Daoy (cell line): ENCODE measurements around the gene ZNF225. TPM values are rescaled to one million over a fixed set of nuclear protein-coding genes. Genes with fewer than 3 reads are reported as not detected.
"Not testable (repeated sequence)": the region's sequence is repeated elsewhere in the genome, so short reads cannot be mapped to it uniquely, and the experiment has no call there.

Source experiments
- DNase-seq: peaks from one replicate; pipeline ENCODE4 v3.0.0-alpha.2; 2015; ENCODE audit warnings: low read depth
- total RNA-seq: library from RNA; depleted of rRNA; stranded (reverse); fragments of >200 nt; shearing (Covaris generic); gene quantifications from 2 replicates; pipeline ENCODE4 v1.2.3, GENCODE V29; 2014; rRNA removed

Gene ZNF225
- total RNA-seq, 1 experiment from 2014 or later = 4.1 TPM

DNA sequence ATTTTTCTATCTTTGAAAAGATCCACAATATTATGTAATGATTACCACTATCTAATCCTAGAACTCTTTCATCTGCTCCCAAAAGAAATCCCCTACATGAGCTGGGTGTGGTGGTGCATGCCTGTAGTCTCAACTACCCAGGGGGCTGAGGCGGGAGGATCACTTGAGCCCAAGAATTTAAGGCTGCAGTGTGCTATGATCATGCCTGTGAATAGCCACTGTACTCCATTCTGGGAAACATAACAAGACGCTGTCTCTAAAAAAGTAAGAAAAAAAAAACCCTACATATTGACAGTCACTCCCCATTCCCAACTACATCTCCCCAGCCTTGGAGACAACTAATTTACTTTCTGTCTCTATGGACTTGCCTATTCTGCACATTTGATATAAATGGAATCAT, 50.6 kb downstream of the ZNF225 start:
- no peak for DNase-seq

DNA sequence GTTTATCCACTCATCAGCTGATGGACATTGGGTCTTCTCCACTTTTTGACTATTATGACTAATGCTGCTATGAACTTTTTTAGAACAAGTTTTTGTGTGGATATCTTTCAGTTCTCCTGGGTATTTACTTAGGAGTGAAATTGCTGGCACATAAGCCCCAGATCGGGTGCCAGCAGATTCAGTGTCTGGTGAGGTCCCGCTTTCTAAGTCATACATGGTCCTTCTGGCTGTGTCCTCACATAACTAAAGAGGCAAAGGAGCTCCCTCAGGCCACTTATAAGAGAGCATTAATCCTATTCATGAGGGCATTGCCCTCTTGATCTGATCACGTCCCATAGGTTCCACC, 51.1 kb downstream of the ZNF225 start:
- no peak for DNase-seq

DNA sequence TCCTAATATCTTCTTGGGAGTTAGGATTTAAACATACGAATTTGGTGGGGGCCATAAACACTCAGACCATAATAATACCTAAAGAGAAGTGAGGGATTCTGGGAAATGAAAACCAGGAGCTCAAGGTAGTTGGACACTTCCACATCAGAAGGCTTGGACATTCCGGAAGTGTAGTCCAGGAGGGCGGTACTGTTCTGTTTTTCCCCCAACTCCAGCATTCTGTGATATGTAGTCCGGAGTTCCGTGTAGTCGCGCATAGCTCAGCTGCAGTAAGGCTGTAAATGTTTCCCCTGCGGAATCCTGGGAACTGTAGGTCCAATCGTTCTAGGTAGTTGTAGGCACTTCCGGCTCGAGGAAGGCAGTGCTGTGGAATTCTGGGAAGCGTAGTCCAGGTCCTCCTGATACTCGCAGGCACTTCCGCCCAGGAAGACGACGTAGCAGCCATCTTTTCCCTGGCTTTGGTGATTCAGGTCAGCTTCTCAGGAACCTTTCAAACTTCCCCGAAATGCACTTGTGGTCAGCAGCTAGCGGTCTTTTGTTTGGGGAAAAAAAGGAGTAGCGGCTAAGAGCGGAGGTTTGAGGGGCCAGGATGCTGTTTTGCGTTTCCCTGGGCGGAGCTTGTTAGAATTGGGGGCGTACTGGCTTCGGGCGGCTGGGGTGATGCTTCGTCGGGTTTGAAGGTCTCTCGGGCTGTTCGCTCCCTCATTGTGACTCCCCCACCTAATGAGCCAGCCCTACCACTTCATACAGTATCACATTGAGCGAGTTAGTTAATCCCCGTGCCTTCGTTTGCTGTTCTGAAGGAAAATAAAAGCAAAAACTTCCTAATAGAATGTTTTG, 51.7 kb downstream of the ZNF225 start, which contains the start of gene ZNF226:
ZNF226 (plus strand) TSS at position 428 of the 840 bp plus-strand sequence. CDS start 4,981 bp downstream, outside the sequence.
- DNase-seq = peak; percentile 98

DNA sequence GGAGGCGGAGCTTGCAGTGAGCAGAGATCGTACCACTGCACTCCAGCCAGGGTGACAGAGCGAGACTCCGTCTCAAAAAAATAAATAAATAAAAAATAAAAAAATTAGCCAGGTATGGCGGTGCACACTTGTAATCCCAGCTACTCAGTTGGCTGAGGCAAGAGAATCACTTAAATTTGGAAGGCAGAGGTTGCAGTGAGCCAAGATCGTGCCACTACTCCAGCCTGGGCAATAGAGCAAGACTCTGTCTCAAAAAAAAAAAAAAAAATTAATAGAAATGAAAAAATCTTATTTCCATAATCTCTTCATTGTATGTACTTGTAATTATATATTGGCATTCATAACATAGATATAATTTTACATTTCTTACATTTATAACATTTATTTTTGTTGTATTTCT, 57.5 kb downstream of the ZNF225 start:
- not testable (repeated sequence) for DNase-seq

DNA sequence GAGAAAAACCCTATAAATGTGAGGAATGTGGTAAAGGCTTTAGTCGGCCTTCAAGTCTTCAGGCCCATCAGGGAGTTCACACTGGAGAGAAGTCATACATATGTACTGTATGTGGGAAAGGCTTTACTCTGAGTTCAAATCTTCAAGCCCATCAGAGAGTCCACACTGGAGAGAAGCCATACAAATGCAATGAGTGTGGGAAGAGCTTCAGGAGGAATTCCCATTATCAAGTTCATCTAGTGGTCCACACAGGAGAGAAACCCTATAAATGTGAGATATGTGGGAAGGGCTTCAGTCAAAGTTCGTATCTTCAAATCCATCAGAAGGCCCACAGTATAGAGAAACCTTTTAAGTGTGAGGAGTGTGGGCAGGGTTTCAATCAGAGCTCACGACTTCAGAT, 63.4 kb downstream of the ZNF225 start:
- no peak for DNase-seq

DNA sequence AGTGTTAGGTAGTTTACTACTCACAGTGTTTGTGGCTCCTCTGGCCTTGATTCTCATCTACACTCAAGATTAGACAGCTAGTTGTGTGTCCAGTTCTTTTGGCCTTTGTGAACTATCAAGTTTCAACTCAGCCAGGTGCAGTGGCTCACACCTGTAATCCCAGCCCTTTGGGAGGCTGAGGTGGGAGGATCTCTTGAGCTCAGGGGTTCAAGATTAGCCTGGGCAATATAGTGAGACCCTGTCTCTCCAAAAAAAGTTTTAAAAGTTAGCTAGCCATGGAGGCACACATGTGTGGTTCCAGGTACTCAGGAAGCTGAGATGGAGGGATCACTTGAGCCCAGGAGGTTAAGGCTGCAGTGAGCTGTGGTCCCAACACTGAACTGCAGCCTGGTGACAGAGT, 67.8 kb downstream of the ZNF225 start:
- no peak for DNase-seq

DNA sequence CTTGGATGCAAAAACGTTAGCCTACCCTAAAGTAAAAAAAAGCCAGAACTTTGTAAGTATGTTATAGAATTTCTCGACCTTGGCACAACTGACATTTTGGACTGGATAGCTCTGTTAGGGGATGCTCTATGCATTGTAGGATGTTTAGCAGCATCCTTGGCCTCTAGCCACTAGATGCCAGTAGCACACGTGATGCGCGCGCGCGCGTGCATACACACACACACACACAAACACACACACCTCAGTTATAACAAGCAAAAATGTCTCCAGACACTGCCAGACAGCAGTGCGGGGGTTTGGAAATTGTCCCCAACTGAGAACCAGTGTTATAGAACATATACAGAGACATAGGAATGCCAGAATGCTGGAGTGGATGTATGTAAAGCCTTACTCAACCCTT, 68.9 kb downstream of the ZNF225 start:
- DNase-seq = no peak

Other genes starting within 250 kb of the ZNF225 start
- 0.11 and 0.57 TPM in 2 replicates for gene ZNF404, start 229.4 kb upstream of the ZNF225 start, total RNA-seq
- 11.3 and 12.6 TPM in 2 replicates for gene ZNF45, start 178.1 kb upstream of the ZNF225 start, total RNA-seq
- 3.0 and 6.3 TPM in 2 replicates for gene ZNF221, start 162.2 kb upstream of the ZNF225 start, total RNA-seq
- gene ZNF155, start 129.2 kb upstream of the ZNF225 start, total RNA-seq = 8.0 and 9.0 TPM in 2 replicates
- gene ZNF230, start 110.4 kb upstream of the ZNF225 start, total RNA-seq = 3.0 and 4.9 TPM in 2 replicates
- gene ZNF222, start 88.0 kb upstream of the ZNF225 start, total RNA-seq = 4.3 and 5.5 TPM in 2 replicates
- gene ZNF223, start 61.4 kb upstream of the ZNF225 start, total RNA-seq = 2.1 and 5.4 TPM in 2 replicates
- 1.7 and 2.3 TPM in 2 replicates for gene ZNF284, start 41.2 kb upstream of the ZNF225 start, total RNA-seq
- 10.9 and 11.2 TPM in 2 replicates for gene ZNF224, start 19.0 kb upstream of the ZNF225 start, total RNA-seq
- 5.0 and 10.3 TPM in 2 replicates for gene ZNF234, start 28.2 kb downstream of the ZNF225 start, total RNA-seq
- 8.1 and 12.8 TPM in 2 replicates for gene ZNF226, start 51.7 kb downstream of the ZNF225 start, total RNA-seq
- gene ZNF227, start 99.1 kb downstream of the ZNF225 start, total RNA-seq = 16.1 and 18.7 TPM in 2 replicates
- gene ZNF233, start 146.5 kb downstream of the ZNF225 start, total RNA-seq = 0.12 and 0.29 TPM in 2 replicates
- 2.0 and 4.8 TPM in 2 replicates for gene ZNF235, start 191.6 kb downstream of the ZNF225 start, total RNA-seq
- gene ZNF112, start 243.3 kb downstream of the ZNF225 start, total RNA-seq = 4.1 and 5.5 TPM in 2 replicates